Fibroblast of lung (primary cell): Measurements from ENCODE around the gene MUS81.

ENCODE experiments used
- CTCF ChIP-seq, 2 donors: IDR thresholded peaks in 1 of 2; conservative IDR thresholded peaks in 1 of 2; 1 replicate in 1 of 2; 2 replicates in 1 of 2; pipeline ENCODE4 v1.5.1; 2011 to 2012; ENCODE audit warnings: low read length in 2 of 2, control low read depth in 1 of 2, inconsistent platforms in 1 of 2, low read depth in 1 of 2, mild to moderate bottlenecking in 1 of 2
- EZH2 ChIP-seq: IDR thresholded peaks from 2 replicates; pipeline ENCODE4 v1.5.1; 2012; ENCODE audit warnings: low read length, control low read depth, mild to moderate bottlenecking; ENCODE audit errors: missing control alignments

GRCh38 chr11:65858681-65859087, 1.5 kb upstream of the MUS81 start:
- no peak for TF ChIP-seq CTCF (conservative IDR thresholded peaks at IDR 0.05 in 1 of 2, IDR thresholded peaks at IDR 0.05 in 1 of 2; ENCODE audit: low read depth in 1 of 2, low read length in 2 of 2)
- TF ChIP-seq EZH2, result no peak
